H9 (cell line): ENCODE measurements around the gene RNF130. TPM values are rescaled to one million over a fixed set of nuclear protein-coding genes. Genes with fewer than 3 reads are reported as not detected.

Experiments
- DNase-seq: peaks from one replicate; pipeline ENCODE4 v3.0.0-alpha.2; 2017
- H2AFZ ChIP-seq: one replicate; pipeline ENCODE4 v1.6.1; 2013; ENCODE audit warnings: mild to moderate bottlenecking, low read length, control low read depth, moderate library complexity
- H2AK5ac ChIP-seq: 2 replicates; pipeline ENCODE4 v1.6.1; 2013; ENCODE audit warnings: low read length, control low read depth, mixed read lengths; ENCODE audit not compliant: insufficient read length
- H2BK120ac ChIP-seq: one replicate; pipeline ENCODE4 v1.6.1; 2013; ENCODE audit warnings: low read depth, mild to moderate bottlenecking, low read length, control low read depth, inconsistent platforms; ENCODE audit not compliant: poor library complexity, severe bottlenecking
- H2BK12ac ChIP-seq: 2 replicates; pipeline ENCODE4 v1.6.1; 2013; ENCODE audit warnings: low read length, control low read depth, mixed read lengths, low read depth; ENCODE audit not compliant: insufficient read length
- H2BK15ac ChIP-seq: 2 replicates; pipeline ENCODE4 v1.6.1; 2013; ENCODE audit warnings: low read depth, low read length, control low read depth
- H2BK20ac ChIP-seq: one replicate; pipeline ENCODE4 v1.6.1; 2013; ENCODE audit warnings: low read depth, mild to moderate bottlenecking, low read length, control low read depth, inconsistent platforms; ENCODE audit not compliant: poor library complexity, severe bottlenecking
- H2BK5ac ChIP-seq: 2 replicates; pipeline ENCODE4 v1.6.1; 2013; ENCODE audit warnings: low read length, control low read depth, mixed read lengths; ENCODE audit not compliant: insufficient read length
- H3K14ac ChIP-seq: 2 replicates; pipeline ENCODE4 v1.6.1; 2013; ENCODE audit warnings: low read length, control low read depth; ENCODE audit not compliant: insufficient read depth
- H3K18ac ChIP-seq: 2 replicates; pipeline ENCODE4 v1.6.1; 2013; ENCODE audit warnings: low read depth, mild to moderate bottlenecking, mixed read lengths, low read length, control low read depth; ENCODE audit not compliant: insufficient read length
- H3K23ac ChIP-seq: 2 replicates; pipeline ENCODE4 v1.6.1; 2013; ENCODE audit warnings: low read length, control low read depth, mixed read lengths, low read depth; ENCODE audit not compliant: insufficient read length
- H3K23me2 ChIP-seq: 2 replicates; pipeline ENCODE4 v1.6.1; 2013; ENCODE audit warnings: low read depth, mild to moderate bottlenecking, mixed read lengths, low read length, control low read depth; ENCODE audit not compliant: insufficient read length, poor library complexity, severe bottlenecking
- H3K27ac ChIP-seq: 2 replicates; pipeline ENCODE4 v1.5.1; 2013; ENCODE audit warnings: low read length, control low read depth, mixed read lengths, low read depth; ENCODE audit not compliant: insufficient read length
- H3K27me3 ChIP-seq: 2 replicates; pipeline ENCODE4 v1.6.1; 2013; ENCODE audit warnings: low read length, control low read depth, inconsistent platforms; ENCODE audit not compliant: insufficient read depth
- H3K4ac ChIP-seq: 2 replicates; pipeline ENCODE4 v1.6.1; 2013; ENCODE audit warnings: low read depth, mild to moderate bottlenecking, control low read depth, inconsistent platforms, low read length, moderate library complexity
- H3K4me1 ChIP-seq: 2 replicates; pipeline ENCODE4 v1.6.1; 2013; ENCODE audit warnings: low read length, control low read depth, inconsistent platforms; ENCODE audit not compliant: insufficient read depth
- H3K4me2 ChIP-seq: 2 replicates; pipeline ENCODE4 v1.6.1; 2013; ENCODE audit warnings: low read length, control low read depth, mixed read lengths; ENCODE audit not compliant: insufficient read length, insufficient read depth
- H3K56ac ChIP-seq: 2 replicates; pipeline ENCODE4 v1.6.1; 2013; ENCODE audit warnings: low read depth, mild to moderate bottlenecking, mixed read lengths, low read length, control low read depth; ENCODE audit not compliant: insufficient read length
- H3K79me1 ChIP-seq: 2 replicates; pipeline ENCODE4 v1.6.1; 2013; ENCODE audit warnings: low read depth, mild to moderate bottlenecking, moderate library complexity, low read length, control low read depth, inconsistent platforms; ENCODE audit not compliant: insufficient read depth, poor library complexity, severe bottlenecking
- H3K79me2 ChIP-seq: 2 replicates; pipeline ENCODE4 v1.6.1; 2013; ENCODE audit warnings: low read length, control low read depth, inconsistent platforms; ENCODE audit not compliant: insufficient read depth
- H3K9ac ChIP-seq: 2 replicates; pipeline ENCODE4 v1.6.1; 2013; ENCODE audit warnings: low read length, control low read depth, mixed read lengths; ENCODE audit not compliant: insufficient read length; ENCODE audit errors: extremely low read depth
- H3K9me3 ChIP-seq: one replicate; pipeline ENCODE4 v1.6.1; 2013; ENCODE audit warnings: low read depth, low read length, inconsistent platforms; ENCODE audit not compliant: control insufficient read depth
- H3T11ph ChIP-seq: one replicate; pipeline ENCODE4 v1.6.1; 2013; ENCODE audit warnings: mild to moderate bottlenecking, low read length, control low read depth, inconsistent platforms
- H4K20me1 ChIP-seq: one replicate; pipeline ENCODE4 v1.6.1; 2013; ENCODE audit not compliant: control insufficient read depth, insufficient read length, insufficient read depth
- H4K5ac ChIP-seq: 2 replicates; pipeline ENCODE4 v1.6.1; 2013; ENCODE audit warnings: low read depth, mild to moderate bottlenecking, mixed read lengths, low read length, control low read depth; ENCODE audit not compliant: insufficient read length
- H4K8ac ChIP-seq: replicated peaks from 2 replicates; pipeline ENCODE4 v1.6.1; 2013; ENCODE audit warnings: low read length, control low read depth, mixed read lengths, low read depth; ENCODE audit not compliant: insufficient read length
- H4K91ac ChIP-seq: 2 replicates; pipeline ENCODE4 v1.6.1; 2013; ENCODE audit warnings: low read depth, mild to moderate bottlenecking, moderate library complexity, mixed read lengths, low read length, control low read depth; ENCODE audit not compliant: insufficient read length
- H3K27ac Mint-ChIP-seq, 3 experiments: 2 replicates in 2 of 3; 3 replicates in 1 of 3; pipeline ENCODE4 v1.8.0; 2020 to 2021; ENCODE audit warnings: mixed read lengths in 3 of 3, mild to moderate bottlenecking in 1 of 3, moderate library complexity in 1 of 3
- H3K27me3 Mint-ChIP-seq: 2 replicates; pipeline ENCODE4 v1.8.0; 2021; ENCODE audit warnings: low read depth, mild to moderate bottlenecking, moderate library complexity, mixed read lengths
- H3K36me3 Mint-ChIP-seq, 3 experiments: 2 replicates in 2 of 3; 3 replicates in 1 of 3; pipeline ENCODE4 v1.8.0; 2020 to 2021; ENCODE audit warnings: low read depth in 3 of 3, mixed read lengths in 3 of 3; ENCODE audit not compliant: insufficient read depth in 1 of 3
- H3K4me1 Mint-ChIP-seq, 2 experiments: 2 replicates each; pipeline ENCODE4 v1.8.0; 2020; ENCODE audit warnings: mixed read lengths in 2 of 2
- H3K4me3 Mint-ChIP-seq, 2 experiments: 2 replicates in 1 of 2; 3 replicates in 1 of 2; pipeline ENCODE4 v1.8.0; 2020 to 2021; ENCODE audit warnings: mild to moderate bottlenecking in 2 of 2, mixed read lengths in 2 of 2, moderate library complexity in 1 of 2
- H3K9me3 Mint-ChIP-seq, 2 experiments: 2 replicates in 1 of 2; 3 replicates in 1 of 2; pipeline ENCODE4 v1.8.0; 2020; ENCODE audit warnings: mild to moderate bottlenecking in 2 of 2, mixed read lengths in 2 of 2, moderate library complexity in 1 of 2
- CTCF ChIP-seq: fragments of 200-600 bp; sonication (generic); conservative IDR thresholded peaks from 3 replicates; pipeline ENCODE4 v1.8.0; 2021; ENCODE audit warnings: antibody characterized with exemption, mild to moderate bottlenecking
- WGBS: extraction: QIAGEN DNeasy Blood & Tissue Kit; methylation state at CpG from one replicate; pipeline ENCODE4 v1.1.7; 2013; ENCODE audit warnings: missing lambda C conversion rate, low lambda C conversion rate, mixed read lengths; ENCODE audit not compliant: insufficient read length; ENCODE audit errors: extremely low coverage; 5-methylcytosine and 5-hydroxymethylcytosine counted together
- total RNA-seq: library from RNA; stranded (reverse); gene quantifications from 2 replicates; pipeline ENCODE4 v1.2.1, GENCODE V29; 2021

RNF130 gene
- total RNA-seq, 1 experiment from 2014 or later = 80.0 TPM

GRCh38 chr5:180007582-180007981 lies 64.0 kb downstream of the RNF130 start:
- Histone ChIP-seq H3K14ac (no peak overlapping the region), H2BK120ac (no peak overlapping the region), H4K20me1 (no peaks in the 10 kb centered on the region), H3K9ac (no peak overlapping the region), H3K18ac (no peak overlapping the region), H3K4ac (no peak overlapping the region), H3K79me2 (no peaks in the 10 kb centered on the region), H2BK15ac (no peak overlapping the region), H3K56ac (no peak overlapping the region), H2BK12ac (no peak overlapping the region), H4K91ac (no peak overlapping the region), H3K27me3 (no peaks in the 10 kb centered on the region), H2AFZ (no peak overlapping the region), H4K8ac (no peak overlapping the region), H3K4me1 (no peaks in the 10 kb centered on the region), H3K9me3 (no peaks in the 10 kb centered on the region), H3K79me1 (no peaks in the 10 kb centered on the region), H3K23ac (no peak overlapping the region), H3K23me2 (no peaks in the 10 kb centered on the region), H3T11ph (no peak overlapping the region), H2BK5ac (no peak overlapping the region), H2AK5ac (no peak overlapping the region), H3K27ac (no peak overlapping the region), H3K4me2 (no peak overlapping the region), H4K5ac (no peak overlapping the region), H2BK20ac (no peak overlapping the region)
- Mint-ChIP-seq H3K36me3 (peaks cover 4 to 24% (median 16%) of the 10 kb centered on the region in 3 experiments), H3K4me3 (no peak overlapping the region), H3K27me3 (no peaks in the 10 kb centered on the region), H3K27ac (peak overlapping the region in 2 of 3 experiments; percentile 55 to 83; a peak in 3 of 7 replicates), H3K9me3 (no peaks in the 10 kb centered on the region), H3K4me1 (peaks cover 13 to 19% of the 10 kb centered on the region in 2 experiments)
- TF ChIP-seq CTCF = no peak
- DNase-seq = no peak
- WGBS = no CpG with 5 or more reads among the region's 8 CpGs
